Activated T-helper 17 cell treated with anti-CD3 and anti-CD28 coated beads, Interleukin-2, amount 50 U/mL, for 72 hours (primary cell): ENCODE results near the gene IDNK. TPM values are rescaled to one million over a fixed set of nuclear protein-coding genes. Genes with fewer than 3 reads are reported as not detected.

ENCODE experiments used
- ATAC-seq: fragments of 150-1000 bp; cut with Tn5 transposase; replicated peaks from 2 replicates; pipeline ENCODE4 v1.10.0; 2021; ENCODE audit warnings: mild to moderate bottlenecking, moderate library complexity
- H3K27ac Mint-ChIP-seq: one replicate; pipeline ENCODE4 v1.8.0; 2022; ENCODE audit warnings: mixed read lengths
- H3K27me3 Mint-ChIP-seq: one replicate; pipeline ENCODE4 v1.8.0; 2022; ENCODE audit warnings: mixed read lengths
- H3K36me3 Mint-ChIP-seq: one replicate; pipeline ENCODE4 v1.8.0; 2022; ENCODE audit warnings: low read depth, mild to moderate bottlenecking, mixed read lengths
- H3K4me1 Mint-ChIP-seq: one replicate; pipeline ENCODE4 v1.8.0; 2022; ENCODE audit warnings: mixed read lengths
- H3K4me3 Mint-ChIP-seq: one replicate; pipeline ENCODE4 v1.8.0; 2022; ENCODE audit warnings: mild to moderate bottlenecking, mixed read lengths
- H3K9me3 Mint-ChIP-seq: one replicate; pipeline ENCODE4 v1.8.0; 2022; ENCODE audit warnings: mixed read lengths
- total RNA-seq, 2 donors: library from RNA; stranded (reverse); gene quantifications; one replicate each; pipeline ENCODE4 v1.2.3, GENCODE V29; 2022

IDNK gene
- total RNA-seq, 2 donors from 2014 or later: 2.9 to 3.5 TPM

- H3K36me3 Mint-ChIP-seq: peaks cover 17% of the 10 kb centered on the region
- H3K27ac Mint-ChIP-seq: peak overlapping the region; percentile 3
- H3K4me3 Mint-ChIP-seq: no peak overlapping the region
- H3K27me3 Mint-ChIP-seq: no peaks in the 10 kb centered on the region
- peaks cover 54% of the 10 kb centered on the region for H3K4me1 Mint-ChIP-seq
- H3K9me3 Mint-ChIP-seq: no peaks in the 10 kb centered on the region
- ATAC-seq: no peak
These were observed 68.5 kb downstream of the IDNK start for GRCh38 chr9:83691492-83691891.

Other genes with a start within 250 kb of the IDNK start
- gene FRMD3, start 84.7 kb upstream of the IDNK start, total RNA-seq: under 1 TPM; 0.17 to 0.82 TPM
- 10 to 100 TPM; 69.5 to 94.4 TPM for gene UBQLN1, start 84.8 kb downstream of the IDNK start, total RNA-seq
- gene GKAP1, start 194.6 kb downstream of the IDNK start, total RNA-seq: 1 to 10 TPM; 3.3 to 5.6 TPM